CD4-positive, alpha-beta T cell treated with Interleukin-4 for 4 hours (primary cell): Measurements from ENCODE around the gene PAAF1.
"Not testable (repeated sequence)": the region's sequence is repeated elsewhere in the genome, so short reads cannot be mapped to it uniquely, and the experiment has no call there.

ENCODE experiments used
- DNase-seq: peaks from one replicate; pipeline ENCODE4 v3.0.0-alpha.2; 2020

PAAF1 gene

DNA sequence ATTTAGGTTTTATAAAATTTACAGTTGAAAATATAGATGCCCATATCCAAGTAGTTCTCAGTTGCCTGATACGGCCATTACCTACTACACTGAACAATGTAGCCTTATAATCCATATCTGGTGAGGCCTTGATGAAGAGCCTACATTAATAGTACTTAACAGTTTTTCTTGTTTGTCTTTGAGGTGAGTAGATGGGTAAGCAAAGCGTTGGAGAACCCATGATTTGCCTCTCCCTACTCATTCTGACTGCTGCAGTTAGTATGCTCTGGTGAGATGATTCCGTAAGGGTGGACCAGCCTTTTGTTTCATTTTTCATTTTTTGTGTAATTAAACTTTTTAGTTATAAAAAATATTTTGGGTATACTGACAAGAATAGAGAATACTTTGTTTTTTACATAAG is 11.4 kb downstream of the PAAF1 start:
- DNase-seq, result no peak

DNA sequence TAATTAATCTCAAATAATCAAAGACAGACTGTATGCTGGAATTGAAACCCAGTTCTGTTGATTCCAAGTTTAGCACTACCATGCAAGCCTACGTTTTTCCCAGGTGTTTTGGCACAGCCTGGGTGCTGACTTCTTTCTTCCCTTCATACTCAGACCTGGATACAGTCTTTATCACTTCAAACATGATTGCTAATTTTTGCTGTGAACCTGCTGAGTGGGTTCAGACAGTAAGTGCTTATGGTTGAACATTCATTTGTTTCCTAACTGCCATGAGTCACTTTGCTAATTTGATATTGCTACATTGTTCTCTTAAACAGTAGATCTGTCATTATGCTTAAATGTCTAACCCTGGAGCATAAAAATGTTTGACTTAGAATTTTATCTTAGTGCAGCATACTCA is 12.2 kb downstream of the PAAF1 start:
- no peak for DNase-seq

DNA sequence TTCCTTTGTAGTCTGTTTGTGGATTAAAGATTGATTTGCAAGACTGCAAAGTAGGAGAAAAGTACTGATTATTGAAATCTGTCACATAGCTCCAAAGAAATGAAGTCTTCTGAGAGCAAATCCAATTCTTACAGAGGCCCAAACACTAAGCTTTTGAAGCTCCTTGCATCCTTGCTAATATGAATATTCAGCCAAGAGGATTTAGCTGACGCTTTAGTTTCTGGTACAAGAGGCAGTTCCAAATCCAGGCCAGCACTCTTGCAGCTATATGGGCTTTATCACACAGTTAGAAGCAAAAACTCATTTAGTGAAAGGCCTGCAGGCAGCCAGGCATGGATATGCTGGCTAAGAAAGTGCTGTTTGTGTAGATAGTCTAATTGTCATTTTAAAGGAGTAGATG is 12.7 kb downstream of the PAAF1 start:
- DNase-seq, result no peak

DNA sequence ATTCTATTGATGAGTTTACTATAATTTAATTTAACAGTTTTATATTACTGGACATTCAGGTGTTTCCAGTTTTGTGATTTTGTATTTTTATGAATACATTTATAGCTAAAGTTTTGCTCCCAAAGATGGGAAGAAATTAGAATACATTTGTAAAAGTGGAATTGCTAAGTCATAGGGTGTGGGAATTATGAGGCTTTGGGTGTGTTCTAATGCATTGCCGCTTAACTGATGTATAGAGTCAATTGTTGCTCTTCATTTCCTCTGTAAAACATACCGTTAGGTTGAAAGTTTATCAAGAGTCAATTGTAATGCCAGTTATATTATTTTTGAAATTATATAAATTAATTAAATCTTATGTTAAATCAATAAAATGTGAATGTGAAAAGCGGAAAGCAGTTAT is 16.2 kb downstream of the PAAF1 start:
- DNase-seq, result no peak

DNA sequence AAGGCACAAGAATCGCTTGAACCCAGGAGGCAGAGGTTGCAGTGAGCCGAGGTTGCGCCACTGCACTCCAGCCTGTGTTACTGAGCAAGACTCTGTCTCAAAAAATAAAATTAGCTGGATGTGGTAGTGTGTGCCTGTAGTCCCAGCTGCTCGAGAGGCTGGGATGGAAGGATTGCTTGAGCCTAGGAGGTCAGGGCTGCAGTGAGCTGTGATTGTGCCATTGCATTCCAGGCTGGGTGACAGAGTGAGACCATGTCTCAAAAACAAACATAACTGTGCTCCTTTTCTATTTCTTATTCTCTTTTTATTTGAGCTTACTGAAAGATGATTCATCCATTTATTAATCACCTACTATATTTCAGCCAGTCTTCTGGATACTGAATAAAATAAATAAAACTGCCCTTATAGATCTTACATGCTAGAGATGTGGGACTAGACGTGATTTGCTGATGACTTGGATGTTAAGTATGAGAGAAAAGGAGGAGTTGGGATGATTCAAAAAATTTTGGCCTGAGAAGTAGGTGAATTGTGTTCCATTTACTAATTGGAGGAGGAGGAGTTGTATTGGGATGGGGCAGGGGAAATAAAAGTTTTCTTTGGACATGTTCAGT is 18.0 kb downstream of the PAAF1 start:
- DNase-seq, result no peak

DNA sequence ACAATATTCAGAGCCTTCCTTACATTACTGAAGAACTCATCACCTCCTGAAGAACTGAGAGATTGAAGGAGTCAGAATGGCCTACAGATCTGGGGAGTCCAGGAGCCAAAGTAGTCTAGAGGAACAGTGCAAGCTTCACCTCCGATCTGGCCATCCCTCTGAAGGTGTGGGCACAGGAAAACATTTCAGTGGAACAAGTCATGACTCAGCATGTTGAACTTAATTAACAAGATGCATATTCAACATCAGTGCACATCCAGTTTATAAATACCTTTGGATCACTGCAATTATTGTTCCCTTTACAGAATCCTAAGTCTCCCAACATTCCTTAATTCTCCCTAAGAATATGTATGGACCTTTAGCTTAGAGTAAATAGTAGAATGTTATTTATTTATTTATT is 25.5 kb downstream of the PAAF1 start:
- DNase-seq, result no peak

DNA sequence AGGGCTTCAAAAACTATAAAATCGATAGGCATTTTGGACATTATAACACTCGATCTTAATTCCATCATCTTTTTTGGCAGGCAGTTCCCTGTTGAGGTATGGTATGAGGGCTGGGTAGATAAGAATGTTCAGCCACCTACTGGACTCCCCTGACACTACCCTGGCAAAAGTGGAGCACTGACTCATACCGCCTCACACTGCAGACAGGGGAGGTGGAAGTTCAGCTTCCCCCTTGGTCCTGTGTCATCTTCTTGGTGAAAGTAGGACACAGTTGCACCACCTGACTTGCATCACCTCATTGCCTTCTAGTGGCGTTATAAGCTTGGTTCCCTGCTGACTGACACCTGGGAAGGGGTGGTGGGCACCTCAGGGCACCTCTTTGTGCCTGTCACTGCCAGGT is 30.4 kb downstream of the PAAF1 start:
- peak; percentile 1 for DNase-seq

DNA sequence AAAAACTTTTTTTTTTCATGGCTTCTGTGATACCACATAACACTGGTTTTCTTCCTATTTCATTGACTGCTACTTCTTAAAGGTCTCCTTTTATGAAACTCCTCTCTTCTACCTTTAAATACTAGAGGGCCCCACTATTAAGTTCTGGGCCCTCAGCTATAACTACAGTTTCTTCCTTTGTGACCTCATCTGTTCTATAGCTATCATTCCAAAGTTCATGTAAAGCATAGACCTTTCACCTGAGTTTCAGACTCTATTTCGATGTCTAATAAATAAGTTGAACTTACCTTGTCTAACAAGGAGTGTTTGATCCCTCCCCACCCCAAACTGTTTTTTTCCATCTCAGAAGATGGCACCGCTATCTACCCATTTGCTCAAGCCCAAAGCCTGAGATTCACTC is 35.2 kb downstream of the PAAF1 start:
- no peak for DNase-seq

DNA sequence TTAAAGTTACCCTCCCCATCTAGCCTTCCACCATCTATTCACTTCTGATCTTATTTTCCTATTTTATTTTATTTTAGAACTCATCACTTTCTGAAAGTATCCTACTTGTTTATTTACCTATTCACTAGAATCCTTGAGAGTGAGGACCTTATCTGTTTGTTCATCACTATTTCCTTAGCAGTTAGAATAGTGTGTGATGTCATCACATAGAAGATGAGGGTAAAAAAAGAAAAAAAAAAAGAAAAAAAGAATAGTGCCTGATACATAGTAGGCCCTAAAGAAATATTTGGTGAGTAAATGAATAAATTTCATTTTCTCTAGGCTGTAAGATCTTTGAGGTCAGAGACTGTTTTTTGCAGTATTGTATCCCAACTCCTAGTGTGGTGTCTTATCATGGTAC is 36.7 kb downstream of the PAAF1 start:
- no peak for DNase-seq

DNA sequence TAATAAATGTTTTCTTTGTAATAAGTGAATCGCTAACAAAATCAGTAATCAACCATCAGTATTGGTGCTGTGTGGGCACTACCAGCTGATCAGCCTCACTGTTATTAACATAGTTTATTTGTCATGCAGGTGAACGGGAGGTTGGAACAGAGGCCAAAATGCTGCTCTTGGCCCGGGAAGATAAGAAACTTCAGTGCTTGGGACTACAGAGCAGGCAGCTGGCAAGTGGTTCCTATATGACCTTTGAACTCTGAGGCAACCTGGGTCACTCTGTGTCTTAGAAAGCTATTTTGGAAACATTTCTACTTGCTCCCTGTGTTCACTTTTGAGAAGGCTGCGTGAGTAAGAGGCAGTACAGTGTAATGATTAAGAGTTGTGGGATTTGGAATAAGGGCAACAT is 37.5 kb downstream of the PAAF1 start:
- DNase-seq, result no peak

DNA sequence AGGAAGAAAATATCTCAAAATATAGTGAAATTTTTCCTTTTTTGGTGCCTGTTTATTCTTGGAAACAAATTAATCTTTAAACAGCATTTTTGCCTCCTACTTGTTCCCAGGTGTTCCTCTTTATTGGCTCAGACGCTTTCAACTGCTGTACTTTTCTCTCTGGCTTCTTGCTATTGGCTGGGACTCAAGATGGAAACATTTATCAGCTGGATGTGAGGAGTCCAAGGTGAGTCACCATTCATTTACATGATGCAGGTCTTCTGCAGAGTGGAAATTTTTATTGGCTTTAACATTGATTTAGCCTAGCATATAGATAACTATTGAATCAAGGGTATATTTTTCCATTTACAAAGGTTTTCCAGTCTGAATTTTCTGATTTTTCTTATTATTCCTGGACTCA is 39.6 kb downstream of the PAAF1 start:
- DNase-seq, result no peak

DNA sequence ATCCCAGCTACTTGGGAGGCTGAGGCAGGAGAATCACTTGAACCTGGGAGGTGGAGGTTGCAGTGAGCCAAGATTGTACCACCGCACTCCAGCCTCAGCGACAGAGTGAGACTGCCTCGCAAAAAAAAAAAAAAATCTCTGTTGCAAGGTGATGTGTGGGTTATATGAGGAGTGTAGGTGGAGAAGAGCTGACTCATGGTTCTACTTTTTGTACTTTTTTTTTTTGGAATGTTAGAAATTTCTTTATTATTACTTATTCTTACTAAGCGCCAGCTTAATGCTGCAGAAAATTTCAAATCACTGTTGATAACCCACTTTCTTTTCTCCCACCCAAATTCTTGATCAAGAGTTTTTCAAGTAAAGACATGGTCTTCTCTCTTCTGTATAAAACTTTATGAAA is 44.4 kb downstream of the PAAF1 start:
- no peak for DNase-seq

DNA sequence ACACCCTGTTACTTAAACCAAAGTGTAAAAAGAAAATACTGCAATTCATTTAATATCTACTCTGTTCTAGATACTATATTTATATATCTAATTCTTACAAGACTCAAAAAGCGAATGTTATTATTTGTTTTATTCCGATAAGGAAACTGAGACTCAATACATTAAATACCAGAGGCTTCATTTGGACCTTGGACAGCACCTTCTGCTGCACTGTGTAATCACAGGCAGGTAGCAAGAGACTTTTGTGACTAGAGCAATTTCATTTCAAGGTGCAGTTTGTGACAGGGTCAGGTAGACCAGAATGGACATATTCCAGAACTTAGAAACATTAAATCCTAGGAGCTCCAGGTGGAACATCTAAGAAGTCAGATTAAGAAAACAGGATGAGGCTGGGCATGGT is 52.6 kb downstream of the PAAF1 start:
- DNase-seq, result no peak

DNA sequence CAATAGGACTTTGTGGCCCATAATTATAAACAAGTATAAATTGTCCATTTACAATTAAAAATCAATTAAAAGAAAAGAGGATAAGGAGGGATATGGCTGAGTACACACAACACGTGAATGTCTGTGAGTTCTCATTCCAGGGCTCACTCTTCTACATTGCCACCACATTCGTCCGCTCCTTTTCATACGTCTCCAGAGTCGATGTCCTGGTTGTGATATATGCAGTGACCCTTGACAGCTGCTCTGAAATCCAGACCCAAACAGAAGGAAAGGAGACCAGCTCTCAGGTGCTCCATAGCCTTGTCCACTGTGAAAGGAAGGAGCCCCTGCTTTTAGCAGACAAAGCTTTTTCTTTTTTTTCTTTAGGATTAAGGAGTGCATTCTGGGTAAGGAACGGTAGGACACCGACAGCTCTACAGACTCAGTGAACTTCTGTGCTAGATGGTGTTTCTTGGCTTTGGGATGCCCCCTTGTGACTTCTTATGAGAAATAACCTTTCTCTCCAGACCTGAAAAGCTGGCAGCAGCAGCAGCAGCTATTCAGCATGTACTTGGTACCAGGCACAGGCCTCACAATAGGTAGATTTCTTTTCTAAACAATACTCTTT is 54.3 kb downstream of the PAAF1 start:
- DNase-seq, result peak; percentile 13

DNA sequence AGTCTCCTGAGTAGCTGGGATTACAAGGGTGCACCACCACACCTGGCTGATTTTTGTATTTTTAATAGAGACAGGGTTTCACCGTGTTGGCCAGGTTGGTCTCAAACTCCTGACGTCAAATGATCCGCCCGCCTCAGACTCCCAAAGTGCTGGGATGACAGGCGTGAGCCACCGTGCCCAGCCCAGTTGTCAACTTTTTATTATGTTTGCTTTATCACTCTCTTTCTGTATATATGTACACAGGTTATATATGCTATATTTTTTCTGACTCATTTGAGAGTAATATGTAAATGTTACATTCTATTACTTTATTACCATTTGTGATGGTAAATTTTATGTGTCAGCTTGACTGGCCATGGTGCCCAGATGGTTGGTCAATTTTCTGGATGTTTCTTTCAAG is 55.2 kb downstream of the PAAF1 start:
- DNase-seq, result no peak

DNA sequence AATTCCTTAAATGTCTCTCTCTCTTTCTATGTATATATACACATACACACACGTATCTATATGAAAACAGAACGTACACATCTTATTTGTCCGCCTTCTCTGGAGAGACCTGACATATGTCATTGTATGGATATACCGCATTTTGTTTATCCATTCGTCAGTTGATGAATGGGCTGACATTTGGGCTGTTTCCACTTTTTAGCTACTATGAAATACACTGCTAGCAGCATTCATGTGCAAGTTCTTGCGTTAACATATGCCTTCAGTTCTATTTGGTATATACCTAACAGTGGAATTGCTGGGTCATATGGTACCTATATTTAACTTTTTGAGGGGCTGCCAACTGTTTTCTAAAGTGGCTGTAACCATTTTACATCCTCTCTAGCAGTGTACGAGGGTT is 56.0 kb downstream of the PAAF1 start:
- DNase-seq, result no peak

DNA sequence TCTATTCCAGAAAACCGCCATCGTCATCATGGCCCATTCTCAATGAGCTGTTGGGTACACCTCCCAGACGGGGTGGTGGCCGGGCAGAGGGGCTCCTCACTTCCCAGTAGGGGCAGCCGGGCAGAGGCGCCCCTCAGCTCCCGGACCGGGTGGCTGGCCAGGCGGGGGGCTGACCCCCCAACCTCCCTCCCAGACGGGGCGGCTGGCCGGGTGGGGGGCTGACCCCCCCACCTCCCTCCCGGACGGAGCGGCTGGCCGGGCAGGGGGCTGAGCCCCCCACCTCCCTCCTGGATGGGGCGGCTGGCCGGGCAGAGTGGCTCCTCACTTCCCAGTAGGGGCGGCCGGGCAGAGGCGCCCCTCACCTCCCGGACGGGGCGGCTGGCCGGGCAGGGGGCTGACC is 59.2 kb downstream of the PAAF1 start:
- not testable (repeated sequence) for DNase-seq

DNA sequence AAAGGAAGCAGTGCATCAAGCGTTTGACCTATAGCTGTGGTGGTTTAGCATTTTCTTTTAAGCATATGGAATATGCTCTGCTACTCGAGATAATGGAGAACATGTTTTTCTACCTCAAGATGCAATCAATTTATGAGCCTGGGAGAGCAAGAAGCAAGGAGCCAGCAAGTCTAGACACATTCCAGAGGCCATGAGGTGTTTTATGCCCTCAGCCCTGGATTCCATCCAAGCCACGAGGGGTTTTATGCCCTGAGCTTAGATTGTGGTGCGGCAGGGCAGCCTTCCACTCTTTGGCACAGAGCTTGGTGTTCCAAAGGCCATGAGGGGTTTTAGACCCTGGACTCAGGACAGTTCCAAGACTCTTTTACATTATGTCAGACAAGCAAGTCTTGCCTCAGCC is 62.3 kb downstream of the PAAF1 start:
- DNase-seq, result no peak

DNA sequence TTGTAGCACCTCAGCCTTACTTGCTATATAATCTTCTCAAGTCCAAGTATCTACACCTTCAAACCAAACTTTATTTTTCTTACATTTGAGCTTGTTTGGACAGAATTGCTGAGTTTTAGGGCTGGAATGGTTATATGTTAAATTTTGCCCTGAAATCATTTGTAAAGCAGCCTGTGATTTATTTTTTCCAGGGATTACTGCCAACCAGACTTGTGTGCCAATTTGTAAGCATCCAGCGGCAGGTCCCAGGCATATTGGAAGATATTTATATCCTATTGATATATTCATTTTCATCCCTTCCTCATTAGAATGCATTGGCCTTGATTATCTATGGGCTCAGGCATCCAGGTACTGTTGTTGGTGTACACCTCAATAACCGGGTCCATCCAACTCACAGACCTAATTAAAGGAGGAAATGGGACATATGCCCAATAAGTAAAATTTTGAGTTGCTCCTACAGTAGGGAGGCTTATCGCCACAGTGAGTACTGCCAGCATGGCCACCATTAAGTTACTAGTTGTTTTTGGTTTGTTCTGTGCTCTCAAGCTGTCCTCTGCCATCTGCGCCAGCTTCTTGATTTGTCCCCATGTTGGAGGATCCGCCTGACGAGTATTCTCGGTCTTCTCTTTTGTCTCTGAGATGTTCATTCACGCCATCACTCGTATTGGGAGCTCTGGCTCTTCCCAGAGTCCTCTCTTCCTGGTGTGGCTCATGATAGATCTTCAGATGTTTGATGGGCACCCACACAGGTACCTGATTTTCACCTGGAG is 64.2 kb downstream of the PAAF1 start:
- DNase-seq, result no peak

DNA sequence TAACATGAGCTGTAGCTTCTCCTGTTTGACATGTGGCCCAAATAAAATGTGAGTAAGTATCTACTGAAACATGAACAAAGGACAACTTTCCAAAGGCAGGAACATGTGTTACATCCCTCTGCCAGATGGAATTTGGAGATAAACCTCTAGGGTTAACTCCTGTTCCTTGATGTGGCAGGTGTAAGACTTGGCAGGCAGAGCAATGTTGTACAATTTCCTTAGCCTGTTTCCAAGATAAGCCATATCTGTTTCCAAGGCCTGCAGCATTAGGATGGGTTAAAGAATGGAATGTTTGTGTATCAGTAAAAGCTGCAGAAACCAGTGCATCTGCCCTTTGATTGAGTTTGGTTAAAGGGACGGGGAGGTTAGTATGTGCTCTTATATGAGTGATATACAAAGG is 65.2 kb downstream of the PAAF1 start:
- no peak for DNase-seq

DNA sequence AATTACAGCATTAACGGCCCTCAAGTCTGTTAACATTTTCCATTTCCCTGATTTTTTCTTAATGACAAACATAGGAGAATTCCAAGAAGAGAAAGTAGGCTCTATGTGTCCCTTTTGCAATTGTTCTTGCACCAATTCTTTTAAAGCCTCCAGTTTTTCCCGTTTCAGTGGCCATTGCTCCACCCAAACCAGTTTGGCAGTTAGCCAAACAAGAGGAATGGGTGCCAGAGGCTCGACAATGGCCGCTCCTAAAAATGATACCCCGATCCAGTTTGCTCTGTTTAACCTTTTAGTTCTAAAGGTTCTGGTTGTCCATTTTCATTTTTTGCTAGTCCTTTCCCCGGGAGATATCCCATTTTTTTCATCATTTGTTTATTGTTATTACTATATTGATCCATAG is 67.3 kb downstream of the PAAF1 start:
- DNase-seq, result no peak

DNA sequence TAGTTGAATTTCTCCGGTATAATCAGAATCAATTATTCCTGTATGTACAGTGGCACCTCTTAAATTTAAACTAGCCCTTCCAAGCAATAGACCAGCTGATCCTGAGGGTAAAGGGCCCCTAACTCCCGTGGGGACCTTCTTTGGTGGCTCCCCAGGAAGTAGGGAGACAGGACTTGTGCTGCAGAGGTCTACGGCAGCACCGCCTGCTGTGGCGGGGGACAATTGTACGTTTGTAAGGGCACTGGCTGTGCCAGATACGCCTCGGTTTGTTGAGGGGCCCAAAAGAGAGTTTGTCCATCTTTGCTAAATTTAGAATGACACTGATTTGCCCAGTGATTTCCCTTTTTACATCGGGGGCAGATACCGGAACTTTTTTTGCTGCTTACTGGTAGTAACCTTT is 68.1 kb downstream of the PAAF1 start:
- DNase-seq, result no peak

DNA sequence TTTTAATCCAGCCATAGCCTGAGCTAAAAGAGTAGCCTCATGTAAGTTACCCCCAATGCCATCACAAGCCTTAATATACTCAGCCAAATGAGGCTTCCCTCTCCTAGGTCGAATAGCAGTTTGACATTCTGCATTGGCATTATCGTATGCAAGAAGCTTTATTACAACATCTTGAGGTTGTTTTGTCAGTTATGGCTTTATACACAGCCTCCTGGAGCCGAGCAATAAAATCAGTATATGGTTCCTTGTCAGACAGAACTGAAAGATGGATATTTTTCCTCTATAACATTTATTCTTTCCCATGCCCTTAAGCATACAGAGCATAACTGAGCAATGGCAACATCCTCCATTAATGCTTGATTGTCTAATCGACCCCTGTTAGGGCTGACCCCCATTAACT is 68.6 kb downstream of the PAAF1 start:
- DNase-seq, result no peak

DNA sequence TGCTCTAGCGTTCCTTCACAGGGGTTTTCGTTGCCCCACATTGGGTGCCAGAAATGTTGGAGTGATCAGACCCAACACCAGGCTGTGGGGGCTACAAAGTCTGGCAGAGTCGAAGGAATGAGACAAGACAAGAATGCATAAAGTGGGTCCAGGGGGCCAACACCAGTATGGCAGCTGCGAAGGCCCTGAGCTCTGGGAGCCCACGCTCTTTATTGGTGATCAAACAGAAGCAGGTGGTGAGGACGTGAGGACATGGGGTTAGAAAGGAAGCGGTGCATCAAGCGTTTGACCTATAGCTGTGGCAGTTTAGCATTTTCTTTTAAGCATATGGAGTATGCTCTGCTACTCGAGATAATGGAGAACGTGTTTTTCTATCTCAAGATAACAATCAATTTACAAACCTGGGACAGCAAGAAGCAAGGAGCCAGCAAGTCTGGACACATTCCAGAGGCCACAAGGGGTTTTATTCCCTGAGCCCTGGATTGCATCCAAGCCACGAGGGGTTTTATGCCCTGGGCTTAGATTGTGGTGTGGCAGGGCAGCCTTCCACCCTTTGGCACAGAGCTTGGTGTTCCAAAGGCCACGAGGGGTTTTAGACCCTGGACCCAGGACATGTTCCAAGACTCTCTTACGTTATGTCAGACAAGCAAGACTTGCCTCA is 70.1 kb downstream of the PAAF1 start:
- DNase-seq, result no peak
